ENCODE results near the gene MIER2.

DNA sequence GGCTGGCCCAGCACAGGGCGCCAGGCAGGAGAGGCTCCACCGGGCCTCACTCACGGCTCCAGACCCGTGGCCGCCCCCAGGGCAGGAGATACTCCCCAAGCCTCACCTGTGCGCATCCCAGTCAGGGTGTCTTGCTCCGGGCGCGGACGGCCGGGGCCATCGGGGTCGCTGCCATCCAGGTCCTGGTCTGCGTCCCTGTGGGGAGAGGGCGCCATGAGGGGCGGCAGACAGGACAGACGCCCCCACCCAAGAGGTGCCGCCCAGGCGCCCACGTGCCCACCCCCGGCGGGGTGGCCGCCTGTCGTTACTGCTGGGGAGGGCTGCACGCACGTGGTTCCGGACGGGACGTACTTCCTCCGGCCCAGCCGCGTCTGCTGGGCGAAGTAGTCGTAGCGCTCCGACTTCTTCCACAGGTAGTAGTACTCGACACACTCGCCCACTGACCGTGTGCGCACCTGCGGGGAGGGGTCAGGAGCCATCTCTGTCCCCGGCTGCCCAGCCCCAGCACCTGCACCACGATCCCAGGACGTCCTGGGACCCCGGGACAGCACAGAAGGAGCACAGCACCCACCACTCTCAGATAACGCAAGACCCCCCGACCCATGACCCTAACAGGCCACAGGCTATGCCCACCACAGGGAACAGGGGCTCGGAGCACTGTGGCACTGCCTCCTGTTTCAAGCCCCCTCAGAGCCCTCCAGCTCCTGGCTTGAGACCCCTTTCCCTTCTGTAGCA is 36.0 kb downstream of the MIER2 start:
- TF ChIP-seq, protein P1, sequence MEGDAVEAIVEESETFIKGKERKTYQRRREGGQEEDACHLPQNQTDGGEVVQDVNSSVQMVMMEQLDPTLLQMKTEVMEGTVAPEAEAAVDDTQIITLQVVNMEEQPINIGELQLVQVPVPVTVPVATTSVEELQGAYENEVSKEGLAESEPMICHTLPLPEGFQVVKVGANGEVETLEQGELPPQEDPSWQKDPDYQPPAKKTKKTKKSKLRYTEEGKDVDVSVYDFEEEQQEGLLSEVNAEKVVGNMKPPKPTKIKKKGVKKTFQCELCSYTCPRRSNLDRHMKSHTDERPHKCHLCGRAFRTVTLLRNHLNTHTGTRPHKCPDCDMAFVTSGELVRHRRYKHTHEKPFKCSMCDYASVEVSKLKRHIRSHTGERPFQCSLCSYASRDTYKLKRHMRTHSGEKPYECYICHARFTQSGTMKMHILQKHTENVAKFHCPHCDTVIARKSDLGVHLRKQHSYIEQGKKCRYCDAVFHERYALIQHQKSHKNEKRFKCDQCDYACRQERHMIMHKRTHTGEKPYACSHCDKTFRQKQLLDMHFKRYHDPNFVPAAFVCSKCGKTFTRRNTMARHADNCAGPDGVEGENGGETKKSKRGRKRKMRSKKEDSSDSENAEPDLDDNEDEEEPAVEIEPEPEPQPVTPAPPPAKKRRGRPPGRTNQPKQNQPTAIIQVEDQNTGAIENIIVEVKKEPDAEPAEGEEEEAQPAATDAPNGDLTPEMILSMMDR (IDR thresholded peaks at IDR 0.05; ENCODE audit: low read length) = no peak
- no peak for TF ChIP-seq EZH2 (IDR thresholded peaks at IDR 0.05; ENCODE audit: borderline replicate concordance, low read length)

Measured in OCI-LY1 (cell line).